ENCODE results near the gene CDIP1.
A peak's percentile ranks its signal among the peaks of the same experiment; 100 is the strongest.

CDIP1 gene

GRCh38 chr16:4552541-4552940, 14.0 kb upstream of the CDIP1 start:
- no peaks in the 10 kb centered on the region for H3K36me3 Mint-ChIP-seq (ENCODE audit: low read depth)
- H3K27ac Mint-ChIP-seq, result no peak overlapping the region
- peaks cover 27% of the 10 kb centered on the region for H3K4me1 Mint-ChIP-seq
- peaks cover 15% of the 10 kb centered on the region for H3K27me3 Mint-ChIP-seq (ENCODE audit: low read depth, poor library complexity)
- no peak for TF ChIP-seq CTCF (IDR thresholded peaks at IDR 0.05)
- no peak overlapping the region for H3K4me3 Mint-ChIP-seq
- DNase-seq, result no peak
- no peaks in the 10 kb centered on the region for H3K9me3 Mint-ChIP-seq

- Mint-ChIP-seq H3K4me3 (no peak overlapping the region), H3K27me3 (ENCODE audit: low read depth, poor library complexity) (peaks cover 16% of the 10 kb centered on the region), H3K27ac (no peak overlapping the region), H3K36me3 (ENCODE audit: low read depth) (no peaks in the 10 kb centered on the region), H3K9me3 (no peaks in the 10 kb centered on the region), H3K4me1 (peaks cover 18% of the 10 kb centered on the region)
- DNase-seq, result no peak
- TF ChIP-seq CTCF (IDR thresholded peaks at IDR 0.05), result no peak
These were observed 12.0 kb upstream of the CDIP1 start for GRCh38 chr16:4550591-4550990.

- H3K27me3 Mint-ChIP-seq (ENCODE audit: low read depth, poor library complexity), result peaks cover 7% of the 10 kb centered on the region
- no peaks in the 10 kb centered on the region for H3K9me3 Mint-ChIP-seq
- TF ChIP-seq CTCF (IDR thresholded peaks at IDR 0.05), result no peak
These were observed 9.6 kb upstream of the CDIP1 start for GRCh38 chr16:4548124-4548523.

GRCh38 chr16:4544473-4544872, 5.9 kb upstream of the CDIP1 start:
- DNase-seq, result no peak
- TF ChIP-seq CTCF (IDR thresholded peaks at IDR 0.05), result no peak
- H3K27ac Mint-ChIP-seq, result peak overlapping the region; percentile 24
- peaks cover 22% of the 10 kb centered on the region for H3K9me3 Mint-ChIP-seq
- H3K4me1 Mint-ChIP-seq, result peaks cover 5% of the 10 kb centered on the region
- peaks cover 22% of the 10 kb centered on the region for H3K27me3 Mint-ChIP-seq (ENCODE audit: low read depth, poor library complexity)
- H3K4me3 Mint-ChIP-seq, result no peak overlapping the region
- H3K36me3 Mint-ChIP-seq (ENCODE audit: low read depth), result peaks cover 16% of the 10 kb centered on the region

More at GRCh38 chr16:4548124-4548523, 9.6 kb upstream of the CDIP1 start:
- H3K27ac Mint-ChIP-seq, result no peak overlapping the region
- no peaks in the 10 kb centered on the region for H3K36me3 Mint-ChIP-seq (ENCODE audit: low read depth)
- peaks cover 17% of the 10 kb centered on the region for H3K4me1 Mint-ChIP-seq
- H3K4me3 Mint-ChIP-seq, result no peak overlapping the region
- no peak for DNase-seq

- Mint-ChIP-seq H3K27me3 (ENCODE audit: low read depth, poor library complexity) (peaks cover 24% of the 10 kb centered on the region), H3K27ac (peak overlapping the region; percentile 16), H3K4me3 (peak overlapping the region; percentile 39), H3K4me1 (peaks cover 25% of the 10 kb centered on the region), H3K36me3 (ENCODE audit: low read depth) (peaks cover 29% of the 10 kb centered on the region), H3K9me3 (peaks cover 35% of the 10 kb centered on the region)
- TF ChIP-seq CTCF (IDR thresholded peaks at IDR 0.05), result no peak
- no peak for DNase-seq
These were observed 1.2 kb upstream of the CDIP1 start for GRCh38 chr16:4539716-4540284.

All from nephron progenitor cell (in vitro differentiated cells).